HepG2 (cell line): Measurements from ENCODE around the gene EPDR1. TPM values are rescaled to one million over a fixed set of nuclear protein-coding genes. Genes with fewer than 3 reads are reported as not detected.

Experiments
- AGO1 ChIP-seq: fragments of 200-400 bp; formaldehyde crosslinking; IDR thresholded peaks from 2 replicates; pipeline ENCODE4 v1.6.1; 2017; ENCODE audit warnings: mild to moderate bottlenecking, low read depth, low read length, moderate library complexity; ENCODE audit not compliant: poor library complexity, severe bottlenecking
- CENPX ChIP-seq: sonication (generic); formaldehyde crosslinking; IDR thresholded peaks from 2 replicates; pipeline ENCODE4 v1.9.0; 2021; ENCODE audit warnings: mild to moderate bottlenecking, missing genetic modification reagents, moderate library complexity
- DMAP1 ChIP-seq: IDR thresholded peaks from 2 replicates; pipeline ENCODE4 v1.6.1; 2016
- DPF2 ChIP-seq: sonication (generic); formaldehyde crosslinking; IDR thresholded peaks from 2 replicates; pipeline ENCODE4 v1.4.0; 2020; ENCODE audit warnings: mild to moderate bottlenecking, low read depth, missing genetic modification reagents, borderline replicate concordance
- HMGA1 ChIP-seq: sonication (generic); formaldehyde crosslinking; conservative IDR thresholded peaks from 2 replicates; pipeline ENCODE4 v1.4.0; 2020; ENCODE audit warnings: missing genetic modification reagents
- MTF1 ChIP-seq: sonication (generic); formaldehyde crosslinking; IDR thresholded peaks from 2 replicates; pipeline ENCODE4 v1.5.0; 2020; ENCODE audit warnings: missing genetic modification reagents
- NPAS2 ChIP-seq: sonication (generic); formaldehyde crosslinking; IDR thresholded peaks from 2 replicates; pipeline ENCODE4 v1.8.0; 2022; ENCODE audit warnings: mild to moderate bottlenecking, missing genetic modification reagents, borderline replicate concordance
- PLRG1 ChIP-seq: fragments of 450-650 bp; conservative IDR thresholded peaks from 2 replicates; pipeline ENCODE4 v1.6.1; 2016
- SCMH1 ChIP-seq: sonication (generic); formaldehyde crosslinking; IDR thresholded peaks from 2 replicates; pipeline ENCODE4 v1.9.0; 2021; ENCODE audit warnings: missing genetic modification reagents, mild to moderate bottlenecking, borderline replicate concordance
- SMC3 ChIP-seq: IDR thresholded peaks from 2 replicates; pipeline ENCODE4 v1.6.1; 2011; ENCODE audit warnings: low read length, improper control_type of control experiment
- U2AF2 ChIP-seq: fragments of 200-400 bp; formaldehyde crosslinking; IDR thresholded peaks from 2 replicates; pipeline ENCODE4 v1.6.1; 2017; ENCODE audit warnings: low read depth, mild to moderate bottlenecking, low read length
- ZBTB7A ChIP-seq: sonication (generic); formaldehyde crosslinking; IDR thresholded peaks from 2 replicates; pipeline ENCODE4 v1.8.0; 2022; ENCODE audit warnings: mild to moderate bottlenecking, missing genetic modification reagents
- ZFP82 ChIP-seq: sonication (generic); formaldehyde crosslinking; IDR thresholded peaks from 2 replicates; pipeline ENCODE4 v1.5.1; 2020; ENCODE audit warnings: mild to moderate bottlenecking, missing genetic modification reagents, borderline replicate concordance
- ZNF225 ChIP-seq: sonication (generic); formaldehyde crosslinking; IDR thresholded peaks from 2 replicates; pipeline ENCODE4 v1.4.0; 2020; ENCODE audit warnings: mild to moderate bottlenecking, missing genetic modification reagents
- ZNF430 ChIP-seq: sonication (generic); formaldehyde crosslinking; IDR thresholded peaks from 2 replicates; pipeline ENCODE4 v1.9.0; 2021; ENCODE audit warnings: mild to moderate bottlenecking, missing genetic modification reagents
- ZNF569 ChIP-seq: sonication (generic); formaldehyde crosslinking; IDR thresholded peaks from 2 replicates; pipeline ENCODE4 v1.5.0; 2020; ENCODE audit warnings: mild to moderate bottlenecking, missing genetic modification reagents, moderate library complexity, borderline replicate concordance
- ZNF672 ChIP-seq: sonication (generic); formaldehyde crosslinking; IDR thresholded peaks from 2 replicates; pipeline ENCODE4 v1.8.1; 2022; ENCODE audit warnings: missing genetic modification reagents
- ZNF674 ChIP-seq: sonication (generic); formaldehyde crosslinking; IDR thresholded peaks from 2 replicates; pipeline ENCODE4 v1.5.0; 2020; ENCODE audit warnings: low read depth, mild to moderate bottlenecking, missing genetic modification reagents
- ZNF720 ChIP-seq: sonication (generic); formaldehyde crosslinking; IDR thresholded peaks from 2 replicates; pipeline ENCODE4 v1.4.0; 2020; ENCODE audit warnings: missing genetic modification reagents
- polyA plus RNA-seq, 8 experiments: library from polyadenylated mRNA; depleted of rRNA in 3 of 8; stranded (reverse) in 7 of 8; unstranded in 1 of 8; fragments of >200 nt; fragmentation: Illumina TruSeq in 4 of 8; extraction: Trizol in 4 of 8; gene quantifications; 2 replicates each; pipeline versions ENCODE4 v1.2.1 to v1.2.3, GENCODE V29; 2011 to 2016; ENCODE audit warnings: low read depth in 4 of 8, missing spikeins in 1 of 8, mixed read lengths in 1 of 8; ENCODE audit not compliant: insufficient read depth in 1 of 8
- total RNA-seq, 5 experiments: library from RNA; depleted of rRNA; stranded (reverse); fragments of >200 nt; fragmentation: Illumina TruSeq; extraction: Trizol; gene quantifications; 2 replicates each; pipeline ENCODE4 v1.2.3, GENCODE V29; 2016; ENCODE audit warnings: low read depth in 1 of 5
- TF ChIP-seq, protein P1 (sequence below): sonication (generic); formaldehyde crosslinking; IDR thresholded peaks from 2 replicates; pipeline ENCODE4 v1.4.0; 2020; ENCODE audit warnings: low read depth, missing genetic modification reagents

The EPDR1 gene
- total and polyA plus RNA-seq, 2 of the 13 experiments (the other 11 are each of a cell fraction or from before 2014, with no cell fraction given) = 38.3 to 50.2 TPM

DNA sequence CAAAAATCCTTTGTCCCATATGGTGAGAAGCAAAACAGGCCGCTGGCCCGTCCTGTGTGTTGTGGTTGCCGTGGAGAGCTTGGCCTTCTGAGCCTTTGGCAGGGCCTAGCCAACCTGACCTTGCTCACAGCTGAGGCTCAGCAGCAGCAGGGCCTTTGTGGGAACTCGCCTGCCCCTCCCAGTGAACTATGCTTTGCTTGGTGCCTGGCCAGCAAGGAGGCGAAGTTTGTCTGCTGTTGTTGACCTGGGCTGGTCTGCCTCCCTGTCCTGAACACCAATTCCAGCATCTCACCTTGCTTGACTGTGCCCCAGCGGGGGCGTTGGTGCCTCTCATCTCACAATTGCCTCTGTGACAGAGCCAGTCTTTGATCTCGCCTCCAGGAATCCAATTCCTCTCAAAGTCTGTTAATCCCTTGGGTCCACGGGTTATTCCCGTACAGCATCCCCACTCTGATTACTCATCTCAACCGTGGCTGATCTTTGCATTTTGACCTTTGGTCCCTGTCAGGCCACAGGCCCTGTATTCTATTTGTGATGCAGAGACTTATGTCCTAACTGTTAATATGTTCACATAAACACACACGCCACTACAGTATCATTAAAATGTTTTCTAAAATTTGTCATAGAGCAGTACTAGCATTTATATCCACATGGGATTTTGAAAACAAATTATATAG is 22.6 kb downstream of the EPDR1 start (continued):
- no peak; the same call in 1 of the 2 replicates for TF ChIP-seq SMC3
- peak; percentile 97 for TF ChIP-seq DPF2 (CRISPR knock-in tag)
- no peak for TF ChIP-seq ZNF672 (CRISPR knock-in tag)
- no peak for TF ChIP-seq NPAS2 (CRISPR knock-in tag)
- no peak for TF ChIP-seq ZNF720 (CRISPR knock-in tag)
- no peak; the same call in 1 of the 2 replicates for TF ChIP-seq ZNF225
- no peak for TF ChIP-seq ZNF569
- peak; percentile 53; the same call in 1 of the 2 replicates for TF ChIP-seq ZBTB7A
- no peak for TF ChIP-seq U2AF2
- no peak for TF ChIP-seq ZFP82 (CRISPR knock-in tag)
- no peak for TF ChIP-seq SCMH1 (CRISPR knock-in tag)
- no peak for TF ChIP-seq PLRG1
- TF ChIP-seq ZNF430 (CRISPR knock-in tag) = peak; percentile 91
- no peak for TF ChIP-seq HMGA1 (CRISPR knock-in tag)
- no peak for TF ChIP-seq MTF1 (CRISPR knock-in tag)
- no peak for TF ChIP-seq AGO1
- TF ChIP-seq DMAP1 = peak; percentile 60; the same call in 1 of the 2 replicates
- 0 out of 2 replicates have a peak, but pooled peaks have one; percentile 33 for TF ChIP-seq ZNF674 (CRISPR knock-in tag)
- TF ChIP-seq, protein P1, sequence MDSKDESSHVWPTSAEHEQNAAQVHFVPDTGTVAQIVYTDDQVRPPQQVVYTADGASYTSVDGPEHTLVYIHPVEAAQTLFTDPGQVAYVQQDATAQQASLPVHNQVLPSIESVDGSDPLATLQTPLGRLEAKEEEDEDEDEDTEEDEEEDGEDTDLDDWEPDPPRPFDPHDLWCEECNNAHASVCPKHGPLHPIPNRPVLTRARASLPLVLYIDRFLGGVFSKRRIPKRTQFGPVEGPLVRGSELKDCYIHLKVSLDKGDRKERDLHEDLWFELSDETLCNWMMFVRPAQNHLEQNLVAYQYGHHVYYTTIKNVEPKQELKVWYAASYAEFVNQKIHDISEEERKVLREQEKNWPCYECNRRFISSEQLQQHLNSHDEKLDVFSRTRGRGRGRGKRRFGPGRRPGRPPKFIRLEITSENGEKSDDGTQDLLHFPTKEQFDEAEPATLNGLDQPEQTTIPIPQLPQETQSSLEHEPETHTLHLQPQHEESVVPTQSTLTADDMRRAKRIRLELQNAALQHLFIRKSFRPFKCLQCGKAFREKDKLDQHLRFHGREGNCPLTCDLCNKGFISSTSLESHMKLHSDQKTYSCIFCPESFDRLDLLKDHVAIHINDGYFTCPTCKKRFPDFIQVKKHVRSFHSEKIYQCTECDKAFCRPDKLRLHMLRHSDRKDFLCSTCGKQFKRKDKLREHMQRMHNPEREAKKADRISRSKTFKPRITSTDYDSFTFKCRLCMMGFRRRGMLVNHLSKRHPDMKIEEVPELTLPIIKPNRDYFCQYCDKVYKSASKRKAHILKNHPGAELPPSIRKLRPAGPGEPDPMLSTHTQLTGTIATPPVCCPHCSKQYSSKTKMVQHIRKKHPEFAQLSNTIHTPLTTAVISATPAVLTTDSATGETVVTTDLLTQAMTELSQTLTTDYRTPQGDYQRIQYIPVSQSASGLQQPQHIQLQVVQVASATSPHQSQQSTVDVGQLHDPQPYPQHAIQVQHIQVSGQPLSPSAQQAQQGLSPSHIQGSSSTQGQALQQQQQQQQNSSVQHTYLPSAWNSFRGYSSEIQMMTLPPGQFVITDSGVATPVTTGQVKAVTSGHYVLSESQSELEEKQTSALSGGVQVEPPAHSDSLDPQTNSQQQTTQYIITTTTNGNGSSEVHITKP (CRISPR knock-in tag) = peak; percentile 90
- no peak for TF ChIP-seq CENPX (CRISPR knock-in tag)
- TF ChIP-seq, all 625 proteins: peak for 371
